Neuronal stem cell (in vitro differentiated cells): Measurements from ENCODE around the gene NDUFS8. TPM values are rescaled to one million over a fixed set of nuclear protein-coding genes. Genes with fewer than 3 reads are reported as not detected.
"Not testable (repeated sequence)": the region's sequence is repeated elsewhere in the genome, so short reads cannot be mapped to it uniquely, and the experiment has no call there.

Source experiments
- DNase-seq: peaks from one replicate; pipeline ENCODE4 v3.0.0-alpha.2; 2013; ENCODE audit warnings: low spot score
- H2AFZ ChIP-seq: one replicate; pipeline ENCODE4 v1.6.1; 2013; ENCODE audit warnings: mild to moderate bottlenecking, low read length, inconsistent platforms
- H2AK5ac ChIP-seq: 2 replicates; pipeline ENCODE4 v1.6.1; 2013; ENCODE audit warnings: low read depth, mild to moderate bottlenecking, inconsistent platforms, low read length, moderate library complexity, mixed read lengths
- H2BK120ac ChIP-seq: 2 replicates; pipeline ENCODE4 v1.6.1; 2013; ENCODE audit warnings: low read depth, mild to moderate bottlenecking, inconsistent platforms, low read length, moderate library complexity, mixed read lengths
- H2BK12ac ChIP-seq: one replicate; pipeline ENCODE4 v1.6.1; 2013; ENCODE audit warnings: low read length, inconsistent platforms
- H2BK15ac ChIP-seq: 2 replicates; pipeline ENCODE4 v1.6.1; 2013; ENCODE audit warnings: mild to moderate bottlenecking, low read length, inconsistent platforms, mixed read lengths
- H2BK5ac ChIP-seq: one replicate; pipeline ENCODE4 v1.6.1; 2013; ENCODE audit warnings: inconsistent platforms, mild to moderate bottlenecking, low read length, moderate library complexity
- H3K14ac ChIP-seq: one replicate; pipeline ENCODE4 v1.6.1; 2013; ENCODE audit warnings: low read length, inconsistent platforms
- H3K18ac ChIP-seq: 2 replicates; pipeline ENCODE4 v1.6.1; 2013; ENCODE audit warnings: low read length, inconsistent platforms
- H3K23ac ChIP-seq: 2 replicates; pipeline ENCODE4 v1.6.1; 2013; ENCODE audit warnings: low read depth, mild to moderate bottlenecking, mixed read lengths, low read length, inconsistent platforms; ENCODE audit not compliant: poor library complexity
- H3K27ac ChIP-seq: replicated peaks from 3 replicates; pipeline ENCODE4 v1.5.1; 2013; ENCODE audit warnings: low read length, inconsistent platforms
- H3K27me3 ChIP-seq, 3 experiments: 2 replicates each; pipeline ENCODE4 v1.6.1; 2013; ENCODE audit warnings: low read length in 3 of 3, mild to moderate bottlenecking in 2 of 3, inconsistent platforms in 1 of 3, low read depth in 1 of 3, mixed read lengths in 1 of 3, moderate library complexity in 1 of 3; ENCODE audit not compliant: control insufficient read depth in 3 of 3, insufficient read depth in 3 of 3
- H3K36me3 ChIP-seq, 2 donors: replicated peaks in 1 of 2; 2 replicates each; pipeline ENCODE4 v1.6.1; 2013; ENCODE audit warnings: low read length in 2 of 2; ENCODE audit not compliant: control insufficient read depth in 2 of 2, insufficient read depth in 2 of 2
- H3K4ac ChIP-seq: 2 replicates; pipeline ENCODE4 v1.6.1; 2013; ENCODE audit warnings: inconsistent platforms, mild to moderate bottlenecking, low read length, moderate library complexity
- H3K4me1 ChIP-seq, 2 donors: 1 replicate in 1 of 2; 2 replicates in 1 of 2; pipeline ENCODE4 v1.6.1; 2013; ENCODE audit warnings: low read length in 2 of 2, low read depth in 1 of 2; ENCODE audit not compliant: control insufficient read depth in 2 of 2, insufficient read depth in 1 of 2
- H3K4me2 ChIP-seq: one replicate; pipeline ENCODE4 v1.6.1; 2013; ENCODE audit warnings: mild to moderate bottlenecking, low read length, inconsistent platforms; ENCODE audit not compliant: insufficient read depth, poor library complexity, severe bottlenecking
- H3K4me3 ChIP-seq, 2 donors: 2 replicates each; pipeline ENCODE4 v1.5.1; 2013; ENCODE audit warnings: low read length in 2 of 2, mild to moderate bottlenecking in 2 of 2, inconsistent platforms in 1 of 2, moderate library complexity in 1 of 2
- H3K79me1 ChIP-seq: one replicate; pipeline ENCODE4 v1.6.1; 2013; ENCODE audit warnings: low read depth, mild to moderate bottlenecking, inconsistent platforms, low read length, moderate library complexity
- H3K9ac ChIP-seq: one replicate; pipeline ENCODE4 v1.6.1; 2013; ENCODE audit warnings: mild to moderate bottlenecking, low read depth, low read length, inconsistent platforms; ENCODE audit not compliant: poor library complexity
- H3K9me3 ChIP-seq, 2 donors: replicated peaks in 1 of 2; 2 replicates each; pipeline versions ENCODE3 to v1.6.1; 2013; ENCODE audit warnings: low read length in 2 of 2, mild to moderate bottlenecking in 2 of 2, inconsistent platforms in 1 of 2, low read depth in 1 of 2, mixed read lengths in 1 of 2, moderate library complexity in 1 of 2; ENCODE audit not compliant: control insufficient read depth in 2 of 2, insufficient read depth in 1 of 2
- H4K8ac ChIP-seq: one replicate; pipeline ENCODE4 v1.6.1; 2013; ENCODE audit warnings: low read depth, mild to moderate bottlenecking, inconsistent platforms, low read length, moderate library complexity
- H4K91ac ChIP-seq: one replicate; pipeline ENCODE4 v1.6.1; 2013; ENCODE audit warnings: low read length, low read depth, mild to moderate bottlenecking, inconsistent platforms; ENCODE audit not compliant: poor library complexity
- WGBS, 2 donors: extraction: QIAGEN DNeasy Blood & Tissue Kit; methylation state at CpG; one replicate each; pipeline ENCODE4 v1.1.7; 2013; ENCODE audit warnings: missing lambda C conversion rate in 2 of 2, mixed read lengths in 1 of 2; ENCODE audit not compliant: insufficient read length in 2 of 2, insufficient replicate concordance in 1 of 2; ENCODE audit errors: extremely low coverage in 2 of 2; 5-methylcytosine and 5-hydroxymethylcytosine counted together
- polyA plus RNA-seq, 2 experiments: library from polyadenylated mRNA; stranded (reverse); fragments of 200-250 nt; gene quantifications; one replicate each; pipeline ENCODE4 v1.2.3, GENCODE V29; 2013

The NDUFS8 gene
- 144 TPM for polyA plus RNA-seq (2013, experiment 1 of 2)
- 148 TPM for polyA plus RNA-seq (2013, experiment 2 of 2)

DNA sequence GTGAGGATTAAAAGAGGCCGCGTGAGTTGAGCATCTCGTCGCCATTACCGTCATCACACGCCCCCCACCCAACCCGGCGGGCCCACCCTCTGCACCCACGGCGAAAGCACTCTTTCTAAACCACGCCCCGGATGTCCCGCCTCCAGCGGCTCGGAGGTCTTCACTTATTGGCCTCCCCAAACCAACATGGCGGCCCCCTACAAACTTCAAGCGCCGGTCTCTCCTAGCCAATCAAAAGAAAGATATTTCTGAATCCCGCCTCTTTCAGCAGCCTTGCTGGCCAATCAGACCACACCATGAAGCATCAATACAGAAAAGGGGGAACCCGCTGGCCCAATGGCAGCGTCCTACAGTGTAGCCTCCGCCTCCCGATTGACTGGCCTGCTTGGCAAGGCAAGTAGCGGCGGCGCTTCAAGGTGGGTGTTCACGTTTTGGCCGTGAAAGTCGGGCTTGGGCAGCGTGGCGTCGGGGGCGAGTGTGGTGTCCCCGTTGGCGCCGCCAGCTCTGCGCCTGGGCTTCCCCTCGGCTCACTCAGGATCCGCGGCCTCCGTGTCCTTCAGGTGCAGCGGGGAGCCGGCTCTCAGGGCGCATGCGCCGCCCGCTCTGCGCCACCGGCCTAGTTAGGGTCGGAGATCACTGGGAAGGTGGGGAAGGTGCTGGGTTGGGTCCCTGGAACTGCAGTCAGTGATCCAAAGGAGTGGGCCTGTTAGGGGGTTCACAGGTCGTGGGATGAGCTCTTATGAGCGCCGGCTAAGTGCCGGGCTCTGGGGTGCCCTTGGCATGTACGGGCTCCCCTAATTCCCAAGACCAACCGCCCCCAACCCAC lies at the start of gene NDUFS8:
Gene NDUFS8, plus strand, starts transcription at position 364 of the 826 bp plus-strand sequence. CDS start 1,471 bp downstream, outside the sequence.
- Histone ChIP-seq H2BK12ac (peak within 1 kb of the TSS; percentile 64), H3K27me3 (no peaks in the 10 kb centered on the region), H2BK5ac (peak within 1 kb of the TSS; percentile 98), H3K4me3 (peak within 1 kb of the TSS; percentile 92 to 98), H3K27ac (peak within 1 kb of the TSS; percentile 58), H3K23ac (peak within 1 kb of the TSS; percentile 99), H3K4me2 (peak within 1 kb of the TSS; percentile 86), H3K4ac (peak within 1 kb of the TSS; percentile 97), H3K36me3 (peaks cover 22 to 37% of the 10 kb centered on the region in 2 donors), H4K91ac (peak within 1 kb of the TSS; percentile 93), H2AFZ (peak within 1 kb of the TSS; percentile 95), H2AK5ac (peak within 1 kb of the TSS; percentile 95), H3K9ac (peak within 1 kb of the TSS; percentile 100), H2BK15ac (peak within 1 kb of the TSS; percentile 93), H3K9me3 (peaks cover 0 to 7% of the 10 kb centered on the region in 2 donors), H3K14ac (peak within 1 kb of the TSS; percentile 31), H2BK120ac (peak within 1 kb of the TSS; percentile 61), H3K79me1 (peaks cover 18% of the 10 kb centered on the region), H3K4me1 (peaks cover 14% of the 10 kb centered on the region in 2 donors), H4K8ac (peak within 1 kb of the TSS; percentile 75), H3K18ac (peak within 1 kb of the TSS; percentile 100)
- no CpG with 5 or more reads among the region's 56 CpGs for WGBS, 2 donors
- DNase-seq: peak; percentile 99

DNA sequence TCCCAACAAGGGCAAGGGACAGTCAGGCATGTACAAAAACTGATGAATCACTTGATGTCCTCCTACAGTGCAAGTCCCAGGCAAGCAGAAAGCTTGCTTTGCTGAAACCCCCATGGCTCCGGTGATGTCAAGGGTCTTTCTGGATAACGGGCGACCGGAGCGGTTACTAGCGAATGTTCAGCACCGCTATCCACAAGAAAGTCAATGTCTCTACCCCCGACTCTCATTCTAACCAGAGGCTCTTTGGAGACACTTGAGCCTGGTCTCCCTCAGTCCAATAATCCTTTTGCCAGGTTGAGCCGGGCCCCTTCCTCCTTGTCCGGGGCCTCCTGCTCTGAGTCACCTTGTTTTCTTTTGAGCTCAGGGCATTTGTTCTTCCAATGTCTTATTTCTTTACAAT lies 49.3 kb upstream of the NDUFS8 start:
- H2BK15ac ChIP-seq, H3K36me3 ChIP-seq, H2BK120ac ChIP-seq, H3K4ac ChIP-seq, H2AK5ac ChIP-seq, H3K4me2 ChIP-seq, H3K23ac ChIP-seq, H3K14ac ChIP-seq, H2BK12ac ChIP-seq, H3K27ac ChIP-seq, H3K4me3 ChIP-seq, H4K91ac ChIP-seq, H3K79me1 ChIP-seq, H3K27me3 ChIP-seq, H4K8ac ChIP-seq, H3K9ac ChIP-seq, DNase-seq, H3K4me1 ChIP-seq, H3K18ac ChIP-seq, H3K9me3 ChIP-seq, H2BK5ac ChIP-seq: not testable (repeated sequence)
- no CpG with 5 or more reads among the region's 10 CpGs for WGBS, 2 donors
- peak overlapping the region; percentile 53 for H2AFZ ChIP-seq

- H3K79me1 ChIP-seq, H3K23ac ChIP-seq, DNase-seq, H3K27ac ChIP-seq, H2BK12ac ChIP-seq, H3K18ac ChIP-seq, H3K36me3 ChIP-seq, H3K4ac ChIP-seq, H3K9ac ChIP-seq, H4K91ac ChIP-seq, H3K4me2 ChIP-seq, H2BK5ac ChIP-seq, H4K8ac ChIP-seq, H3K27me3 ChIP-seq, H3K4me1 ChIP-seq, H3K9me3 ChIP-seq, H2AFZ ChIP-seq, H2BK120ac ChIP-seq, H2BK15ac ChIP-seq, H3K4me3 ChIP-seq, H2AK5ac ChIP-seq, H3K14ac ChIP-seq: not testable (repeated sequence)
- WGBS, 2 donors: no CpG with 5 or more reads among the region's 17 CpGs
These were observed 48.1 kb upstream of the NDUFS8 start for GRCh38 chr11:67982255-67982857.

GRCh38 chr11:67983951-67984350 lies 46.5 kb upstream of the NDUFS8 start:
- Histone ChIP-seq H3K27ac (no peak overlapping the region), H3K4me2 (no peak overlapping the region), H3K79me1 (no peaks in the 10 kb centered on the region), H4K91ac (no peak overlapping the region), H3K4me3 (no peak overlapping the region), H3K14ac (no peak overlapping the region), H2AK5ac (no peak overlapping the region), H3K36me3 (no peaks in the 10 kb centered on the region), H3K27me3 (no peaks in the 10 kb centered on the region), H3K9me3 (no peaks in the 10 kb centered on the region), H3K4me1 (peaks cover 0 to 2% of the 10 kb centered on the region in 2 donors), H4K8ac (no peak overlapping the region), H3K9ac (no peak overlapping the region), H2BK120ac (no peak overlapping the region), H2BK12ac (no peak overlapping the region), H2BK5ac (no peak overlapping the region), H3K4ac (no peak overlapping the region), H3K23ac (no peak overlapping the region), H2BK15ac (no peak overlapping the region), H3K18ac (no peak overlapping the region), H2AFZ (no peak overlapping the region)
- DNase-seq: no peak
- WGBS, 2 donors: no CpG with 5 or more reads among the region's 29 CpGs
